K562 (cell line): ENCODE measurements around the gene ADAMTS14. TPM values are rescaled to one million over a fixed set of nuclear protein-coding genes. Genes with fewer than 3 reads are reported as not detected.

Experiments used
- BHLHE40 ChIP-seq: IDR thresholded peaks from 2 replicates; pipeline ENCODE4 v1.6.1; 2011; ENCODE audit warnings: low read length, improper control_type of control experiment
- BRCA1 ChIP-seq, 2 experiments: fragments of 450-650 bp in 1 of 2; sonication (generic) in 1 of 2; formaldehyde crosslinking in 1 of 2; IDR thresholded peaks; 2 replicates each; pipeline versions ENCODE4 v1.5.0 to v1.6.1; 2017 to 2020; ENCODE audit warnings: mild to moderate bottlenecking in 1 of 2, missing genetic modification reagents in 1 of 2
- CREB1 ChIP-seq, 2 experiments: sonication (generic) in 1 of 2; formaldehyde crosslinking in 1 of 2; IDR thresholded peaks; 2 replicates each; pipeline versions ENCODE4 v1.6.1 to v1.8.0; 2012 to 2022; ENCODE audit warnings: inconsistent platforms in 1 of 2, mild to moderate bottlenecking in 1 of 2, missing genetic modification reagents in 1 of 2, moderate library complexity in 1 of 2
- DDX20 ChIP-seq: fragments of 450-650 bp; IDR thresholded peaks from 2 replicates; pipeline ENCODE4 v1.6.1; 2016; ENCODE audit warnings: missing genetic modification characterization, low read depth, mild to moderate bottlenecking, missing compliant biosample characterization, moderate library complexity
- ERF ChIP-seq: fragments of 450-650 bp; formaldehyde crosslinking; IDR thresholded peaks from 2 replicates; pipeline ENCODE4 v1.4.0; 2020; ENCODE audit warnings: mild to moderate bottlenecking, mixed read lengths
- PRMT5 ChIP-seq: sonication (generic); formaldehyde crosslinking; IDR thresholded peaks from 2 replicates; pipeline ENCODE4 v1.5.0; 2020; ENCODE audit warnings: missing genetic modification reagents
- PTTG1 ChIP-seq: fragments of 450-650 bp; IDR thresholded peaks from 2 replicates; pipeline ENCODE4 v1.6.1; 2016; ENCODE audit warnings: low read depth, mild to moderate bottlenecking, missing genetic modification characterization, missing compliant biosample characterization
- RCOR1 ChIP-seq, 2 experiments: IDR thresholded peaks; 2 replicates each; pipeline ENCODE4 v1.6.1; 2012; ENCODE audit warnings: low read depth in 2 of 2, low read length in 2 of 2, borderline replicate concordance in 1 of 2, improper control_type of control experiment in 1 of 2
- SMARCA4 ChIP-seq: fragments of 450-650 bp; IDR thresholded peaks from 2 replicates; pipeline ENCODE4 v1.6.1; 2016
- SP2 ChIP-seq: IDR thresholded peaks from 2 replicates; pipeline ENCODE4 v1.6.1; 2011; ENCODE audit warnings: mild to moderate bottlenecking, low read depth, low read length, moderate library complexity; ENCODE audit not compliant: poor library complexity, severe bottlenecking; ENCODE audit errors: extremely low read depth
- TCFL5 ChIP-seq: fragments of 250-450 bp; sonication (Bioruptor Pico); conservative IDR thresholded peaks from 2 replicates; pipeline ENCODE4 v1.6.1; 2021; ENCODE audit warnings: mild to moderate bottlenecking, moderate library complexity, matching md5 sums
- TEAD1 ChIP-seq, 2 experiments: fragments of 450-650 bp in 1 of 2; sonication (generic) in 1 of 2; formaldehyde crosslinking; IDR thresholded peaks; 2 replicates each; pipeline versions ENCODE4 v1.4.0 to v1.8.0; 2020 to 2022; ENCODE audit warnings: mild to moderate bottlenecking in 2 of 2, missing genetic modification reagents in 1 of 2
- ZNF696 ChIP-seq: fragments of 250-450 bp; sonication (Bioruptor Pico); conservative IDR thresholded peaks from 2 replicates; pipeline ENCODE4 v1.4.0; 2020; ENCODE audit warnings: mild to moderate bottlenecking, moderate library complexity
- polyA plus RNA-seq, 8 experiments: library from polyadenylated mRNA; depleted of rRNA in 4 of 8; stranded (reverse) in 5 of 8; unstranded in 3 of 8; fragments of >200 nt; fragmentation: Nextera tagmentation in 2 of 8; fragmentation: Illumina TruSeq in 1 of 8; extraction: Ambion mirVana in 2 of 8; extraction: Trizol in 1 of 8; gene quantifications; 2 replicates each; pipeline versions ENCODE4 v1.2.1 to v1.2.3, GENCODE V29; 2011 to 2014; ENCODE audit warnings: inconsistent platforms in 1 of 8, missing spikeins in 1 of 8
- total RNA-seq, 7 experiments: library from RNA; depleted of rRNA in 6 of 7; stranded (reverse); fragments of >200 nt in 6 of 7; fragmentation: Illumina TruSeq in 2 of 7; extraction: Trizol in 2 of 7; gene quantifications; 2 replicates each; pipeline versions ENCODE4 v1.2.1 to v1.2.3, GENCODE V29; 2011 to 2021; ENCODE audit warnings: low replicate concordance in 1 of 7
- TF ChIP-seq, protein P1 (sequence below): sonication (generic); formaldehyde crosslinking; IDR thresholded peaks from 2 replicates; pipeline ENCODE4 v1.8.1; 2022; ENCODE audit warnings: missing genetic modification reagents
- TF ChIP-seq, protein P2 (sequence below): fragments of 450-650 bp; formaldehyde crosslinking; IDR thresholded peaks from 2 replicates; pipeline ENCODE4 v1.4.0; 2020; ENCODE audit warnings: mild to moderate bottlenecking, mixed read lengths
- TF ChIP-seq, protein P3 (sequence below): fragments of 250-450 bp; sonication (Bioruptor Pico); IDR thresholded peaks from 2 replicates; pipeline ENCODE4 v1.4.0; 2020; ENCODE audit warnings: mild to moderate bottlenecking, moderate library complexity, borderline replicate concordance
- TF ChIP-seq, protein P4 (sequence below): fragments of 150-350 bp; IDR thresholded peaks from 2 replicates; pipeline ENCODE4 v1.6.1; 2014; ENCODE audit warnings: low read depth, mild to moderate bottlenecking, low read length, borderline replicate concordance

ADAMTS14 gene
- total and polyA plus RNA-seq, 9 of the 15 experiments (the other 6 are each of a cell fraction or from before 2014, with no cell fraction given), result 0.04 to 37.4 (median 15.9) TPM

DNA sequence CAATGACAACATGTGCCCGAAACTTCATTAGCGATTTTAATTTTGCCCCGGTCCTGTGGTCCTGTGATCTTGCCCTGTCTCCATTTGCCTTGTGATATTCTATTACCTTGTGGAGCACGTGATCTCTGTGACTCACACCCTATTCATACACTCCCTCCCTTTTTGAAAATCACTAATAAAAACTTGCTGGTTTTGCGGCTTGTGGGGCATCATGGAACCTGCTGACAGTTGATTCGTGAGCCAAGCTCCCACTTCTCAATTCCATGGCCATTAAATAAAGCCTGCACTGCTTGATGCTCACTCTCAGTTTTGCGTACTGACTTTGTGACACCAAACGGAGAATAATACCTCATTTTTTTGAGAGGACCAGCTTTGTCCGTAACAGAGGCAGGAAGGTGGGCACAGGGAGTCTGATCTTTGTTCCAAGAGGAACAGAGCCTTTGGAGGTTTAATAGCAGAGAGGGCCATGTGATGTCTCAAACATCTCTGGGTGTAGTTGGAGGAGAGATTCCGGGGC lies 3.8 kb upstream of the ADAMTS14 start (continued):
- TF ChIP-seq, protein P1, sequence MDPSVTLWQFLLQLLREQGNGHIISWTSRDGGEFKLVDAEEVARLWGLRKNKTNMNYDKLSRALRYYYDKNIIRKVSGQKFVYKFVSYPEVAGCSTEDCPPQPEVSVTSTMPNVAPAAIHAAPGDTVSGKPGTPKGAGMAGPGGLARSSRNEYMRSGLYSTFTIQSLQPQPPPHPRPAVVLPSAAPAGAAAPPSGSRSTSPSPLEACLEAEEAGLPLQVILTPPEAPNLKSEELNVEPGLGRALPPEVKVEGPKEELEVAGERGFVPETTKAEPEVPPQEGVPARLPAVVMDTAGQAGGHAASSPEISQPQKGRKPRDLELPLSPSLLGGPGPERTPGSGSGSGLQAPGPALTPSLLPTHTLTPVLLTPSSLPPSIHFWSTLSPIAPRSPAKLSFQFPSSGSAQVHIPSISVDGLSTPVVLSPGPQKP (CRISPR knock-in tag), result no peak
- peak; percentile 85 for TF ChIP-seq BHLHE40
- TF ChIP-seq BRCA1 (IDR thresholded peaks at IDR 0.05), result no peak
- no peak for TF ChIP-seq BRCA1 (CRISPR knock-in tag; IDR thresholded peaks at IDR 0.05)
- no peak for TF ChIP-seq DDX20 (tag)
- no peak for TF ChIP-seq CREB1 (IDR thresholded peaks at IDR 0.05)
- TF ChIP-seq CREB1 (CRISPR knock-in tag; IDR thresholded peaks at IDR 0.05), result no peak
- peak; percentile 64 for TF ChIP-seq SMARCA4
- TF ChIP-seq TEAD1 (CRISPR knock-in tag; IDR thresholded peaks at IDR 0.05), result peak in 1 of 2 experiments; percentile 68; a peak in 2 of 4 replicates
- TF ChIP-seq ZNF696 (CRISPR knock-in tag), result 0 out of 2 replicates have a peak, but pooled peaks have one; percentile 59
- peak; percentile 71 for TF ChIP-seq PTTG1 (tag)
- TF ChIP-seq RCOR1 (IDR thresholded peaks at IDR 0.05; ENCODE audit: borderline replicate concordance in 1 of 2, low read depth in 2 of 2, low read length in 2 of 2), result peak in 1 of 2 experiments; percentile 15; a peak in 1 of 4 replicates
- TF ChIP-seq, protein P2, sequence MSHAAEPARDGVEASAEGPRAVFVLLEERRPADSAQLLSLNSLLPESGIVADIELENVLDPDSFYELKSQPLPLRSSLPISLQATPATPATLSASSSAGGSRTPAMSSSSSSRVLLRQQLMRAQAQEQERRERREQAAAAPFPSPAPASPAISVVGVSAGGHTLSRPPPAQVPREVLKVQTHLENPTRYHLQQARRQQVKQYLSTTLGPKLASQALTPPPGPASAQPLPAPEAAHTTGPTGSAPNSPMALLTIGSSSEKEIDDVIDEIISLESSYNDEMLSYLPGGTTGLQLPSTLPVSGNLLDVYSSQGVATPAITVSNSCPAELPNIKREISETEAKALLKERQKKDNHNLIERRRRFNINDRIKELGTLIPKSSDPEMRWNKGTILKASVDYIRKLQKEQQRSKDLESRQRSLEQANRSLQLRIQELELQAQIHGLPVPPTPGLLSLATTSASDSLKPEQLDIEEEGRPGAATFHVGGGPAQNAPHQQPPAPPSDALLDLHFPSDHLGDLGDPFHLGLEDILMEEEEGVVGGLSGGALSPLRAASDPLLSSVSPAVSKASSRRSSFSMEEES (CRISPR knock-in tag), result peak; percentile 93
- TF ChIP-seq SP2, result no peak
- peak; percentile 20; the same call in 1 of the 2 replicates for TF ChIP-seq TCFL5
- TF ChIP-seq ERF (CRISPR knock-in tag), result peak; percentile 88; the same call in 1 of the 2 replicates
- TF ChIP-seq, protein P3, sequence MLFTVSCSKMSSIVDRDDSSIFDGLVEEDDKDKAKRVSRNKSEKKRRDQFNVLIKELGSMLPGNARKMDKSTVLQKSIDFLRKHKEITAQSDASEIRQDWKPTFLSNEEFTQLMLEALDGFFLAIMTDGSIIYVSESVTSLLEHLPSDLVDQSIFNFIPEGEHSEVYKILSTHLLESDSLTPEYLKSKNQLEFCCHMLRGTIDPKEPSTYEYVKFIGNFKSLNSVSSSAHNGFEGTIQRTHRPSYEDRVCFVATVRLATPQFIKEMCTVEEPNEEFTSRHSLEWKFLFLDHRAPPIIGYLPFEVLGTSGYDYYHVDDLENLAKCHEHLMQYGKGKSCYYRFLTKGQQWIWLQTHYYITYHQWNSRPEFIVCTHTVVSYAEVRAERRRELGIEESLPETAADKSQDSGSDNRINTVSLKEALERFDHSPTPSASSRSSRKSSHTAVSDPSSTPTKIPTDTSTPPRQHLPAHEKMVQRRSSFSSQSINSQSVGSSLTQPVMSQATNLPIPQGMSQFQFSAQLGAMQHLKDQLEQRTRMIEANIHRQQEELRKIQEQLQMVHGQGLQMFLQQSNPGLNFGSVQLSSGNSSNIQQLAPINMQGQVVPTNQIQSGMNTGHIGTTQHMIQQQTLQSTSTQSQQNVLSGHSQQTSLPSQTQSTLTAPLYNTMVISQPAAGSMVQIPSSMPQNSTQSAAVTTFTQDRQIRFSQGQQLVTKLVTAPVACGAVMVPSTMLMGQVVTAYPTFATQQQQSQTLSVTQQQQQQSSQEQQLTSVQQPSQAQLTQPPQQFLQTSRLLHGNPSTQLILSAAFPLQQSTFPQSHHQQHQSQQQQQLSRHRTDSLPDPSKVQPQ (CRISPR knock-in tag), result no peak
- TF ChIP-seq PRMT5 (CRISPR knock-in tag), result no peak
- TF ChIP-seq, protein P4, sequence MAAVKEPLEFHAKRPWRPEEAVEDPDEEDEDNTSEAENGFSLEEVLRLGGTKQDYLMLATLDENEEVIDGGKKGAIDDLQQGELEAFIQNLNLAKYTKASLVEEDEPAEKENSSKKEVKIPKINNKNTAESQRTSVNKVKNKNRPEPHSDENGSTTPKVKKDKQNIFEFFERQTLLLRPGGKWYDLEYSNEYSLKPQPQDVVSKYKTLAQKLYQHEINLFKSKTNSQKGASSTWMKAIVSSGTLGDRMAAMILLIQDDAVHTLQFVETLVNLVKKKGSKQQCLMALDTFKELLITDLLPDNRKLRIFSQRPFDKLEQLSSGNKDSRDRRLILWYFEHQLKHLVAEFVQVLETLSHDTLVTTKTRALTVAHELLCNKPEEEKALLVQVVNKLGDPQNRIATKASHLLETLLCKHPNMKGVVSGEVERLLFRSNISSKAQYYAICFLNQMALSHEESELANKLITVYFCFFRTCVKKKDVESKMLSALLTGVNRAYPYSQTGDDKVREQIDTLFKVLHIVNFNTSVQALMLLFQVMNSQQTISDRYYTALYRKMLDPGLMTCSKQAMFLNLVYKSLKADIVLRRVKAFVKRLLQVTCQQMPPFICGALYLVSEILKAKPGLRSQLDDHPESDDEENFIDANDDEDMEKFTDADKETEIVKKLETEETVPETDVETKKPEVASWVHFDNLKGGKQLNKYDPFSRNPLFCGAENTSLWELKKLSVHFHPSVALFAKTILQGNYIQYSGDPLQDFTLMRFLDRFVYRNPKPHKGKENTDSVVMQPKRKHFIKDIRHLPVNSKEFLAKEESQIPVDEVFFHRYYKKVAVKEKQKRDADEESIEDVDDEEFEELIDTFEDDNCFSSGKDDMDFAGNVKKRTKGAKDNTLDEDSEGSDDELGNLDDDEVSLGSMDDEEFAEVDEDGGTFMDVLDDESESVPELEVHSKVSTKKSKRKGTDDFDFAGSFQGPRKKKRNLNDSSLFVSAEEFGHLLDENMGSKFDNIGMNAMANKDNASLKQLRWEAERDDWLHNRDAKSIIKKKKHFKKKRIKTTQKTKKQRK, result no peak
